Esophagus (tissue), 2 donors: ENCODE data around the gene WIPF2. TPM values are rescaled to one million over a fixed set of nuclear protein-coding genes. Genes with fewer than 3 reads are reported as not detected.
A peak's percentile ranks its signal among the peaks of the same experiment; 100 is the strongest.
"Not testable (repeated sequence)": the region's sequence is repeated elsewhere in the genome, so short reads cannot be mapped to it uniquely, and the experiment has no call there.

Source experiments
- H3K27ac ChIP-seq, 2 donors: one replicate each; pipeline ENCODE4 v1.5.1; 2013; ENCODE audit warnings: low read depth in 2 of 2, mild to moderate bottlenecking in 2 of 2, inconsistent platforms in 1 of 2, low read length in 1 of 2, moderate library complexity in 1 of 2
- H3K27me3 ChIP-seq, 2 donors: one replicate each; pipeline ENCODE4 v1.6.1; 2013; ENCODE audit warnings: low read length in 2 of 2, control low read depth in 1 of 2, mild to moderate bottlenecking in 1 of 2; ENCODE audit not compliant: insufficient read depth in 2 of 2, control insufficient read depth in 1 of 2
- H3K36me3 ChIP-seq, 2 donors: one replicate each; pipeline ENCODE4 v1.6.1; 2013; ENCODE audit warnings: low read length in 1 of 2; ENCODE audit not compliant: control insufficient read depth in 2 of 2, insufficient read depth in 2 of 2
- H3K4me1 ChIP-seq, 2 donors: one replicate each; pipeline ENCODE4 v1.6.1; 2013; ENCODE audit warnings: low read length in 1 of 2; ENCODE audit not compliant: control insufficient read depth in 2 of 2, insufficient read depth in 2 of 2
- H3K4me3 ChIP-seq, 2 donors: one replicate each; pipeline ENCODE4 v1.5.1; 2013; ENCODE audit warnings: low read length in 2 of 2, mild to moderate bottlenecking in 2 of 2, low read depth in 1 of 2, moderate library complexity in 1 of 2
- H3K9me3 ChIP-seq, 2 donors: one replicate each; pipeline ENCODE4 v1.6.1; 2013; ENCODE audit warnings: mild to moderate bottlenecking in 2 of 2, low read depth in 1 of 2, low read length in 1 of 2, moderate library complexity in 1 of 2; ENCODE audit not compliant: control insufficient read depth in 2 of 2, insufficient read depth in 1 of 2
- WGBS, 2 donors: extraction: QIAGEN DNeasy Blood & Tissue Kit; methylation state at CpG; one replicate each; pipeline ENCODE4 v1.1.7; 2013; 5-methylcytosine and 5-hydroxymethylcytosine counted together
- polyA plus RNA-seq, 2 donors: library from polyadenylated mRNA; stranded (reverse); fragments of 200-250 nt; gene quantifications; one replicate each; pipeline ENCODE4 v1.2.3, GENCODE V29; 2013
- donor health status: healthy with polysubstance abuse.
- donor health status: Bipolar disorder and iron deficiency.

The WIPF2 gene
- polyA plus RNA-seq, 2 donors, result 9.1 to 15.3 TPM

- no peaks in the 10 kb centered on the region for H3K9me3 ChIP-seq
- WGBS, 2 donors, result 69 to 85% methylated on average over 2 of the region's 2 CpGs
- no peaks in the 10 kb centered on the region for H3K27me3 ChIP-seq
- H3K4me3 ChIP-seq, result no peak overlapping the region
- H3K27ac ChIP-seq, result no peak overlapping the region
- no peaks in the 10 kb centered on the region for H3K36me3 ChIP-seq
- H3K4me1 ChIP-seq, result no peaks in the 10 kb centered on the region
These were observed 9.6 kb upstream of the WIPF2 start for GRCh38 chr17:40209404-40210093.

- H3K4me1 ChIP-seq, H3K27ac ChIP-seq, H3K9me3 ChIP-seq, H3K4me3 ChIP-seq, H3K36me3 ChIP-seq, H3K27me3 ChIP-seq: not testable (repeated sequence)
- 76 to 78% methylated on average over 6 of the region's 6 CpGs for WGBS, 2 donors
These were observed 5.2 kb upstream of the WIPF2 start for GRCh38 chr17:40213914-40214313.

GRCh38 chr17:40218006-40218739 is 931 bp upstream of the WIPF2 start:
- Histone ChIP-seq H3K4me1 (peaks cover 0 to 4% of the 10 kb centered on the region in 2 donors), H3K27me3 (no peaks in the 10 kb centered on the region), H3K36me3 (no peaks in the 10 kb centered on the region), H3K27ac (peak overlapping the region in 1 of 2 donors; percentile 84), H3K4me3 (peak overlapping the region; percentile 16 to 94), H3K9me3 (no peaks in the 10 kb centered on the region)
- 75 to 78% methylated on average over 7 of the region's 7 CpGs for WGBS, 2 donors

- Histone ChIP-seq H3K27me3 (no peaks in the 10 kb centered on the region), H3K36me3 (no peaks in the 10 kb centered on the region), H3K4me3 (peak overlapping the region; percentile 74 to 94), H3K9me3 (no peaks in the 10 kb centered on the region), H3K27ac (peak overlapping the region; percentile 95 to 98), H3K4me1 (peaks cover 0 to 4% of the 10 kb centered on the region in 2 donors)
- 2% methylated on average over 24 of the region's 24 CpGs for WGBS, 2 donors
These were observed 662 bp downstream of the WIPF2 start for GRCh38 chr17:40219594-40220338.

- Histone ChIP-seq H3K4me3 (no peak overlapping the region), H3K4me1 (peaks cover 0 to 5% of the 10 kb centered on the region in 2 donors), H3K27me3 (no peaks in the 10 kb centered on the region), H3K36me3 (no peaks in the 10 kb centered on the region), H3K27ac (peak overlapping the region; percentile 75 to 86), H3K9me3 (no peaks in the 10 kb centered on the region)
- WGBS, 2 donors, result 39 to 45% methylated on average over 5 of the region's 5 CpGs
These were observed 5.8 kb downstream of the WIPF2 start for GRCh38 chr17:40224718-40225550.

GRCh38 chr17:40229146-40229545 is 10.0 kb downstream of the WIPF2 start:
- not testable (repeated sequence) for H3K27ac ChIP-seq, H3K27me3 ChIP-seq, H3K36me3 ChIP-seq, H3K4me3 ChIP-seq, H3K4me1 ChIP-seq, H3K9me3 ChIP-seq
- 95% methylated on average over 14 of the region's 14 CpGs for WGBS, 2 donors

- H3K4me1 ChIP-seq, result no peaks in the 10 kb centered on the region
- H3K27ac ChIP-seq, result no peak overlapping the region
- H3K36me3 ChIP-seq, result peaks cover 0 to 6% of the 10 kb centered on the region in 2 donors
- WGBS, 2 donors, result 80 to 82% methylated on average over 3 of the region's 3 CpGs
- no peaks in the 10 kb centered on the region for H3K9me3 ChIP-seq
- H3K4me3 ChIP-seq, result no peak overlapping the region
- no peaks in the 10 kb centered on the region for H3K27me3 ChIP-seq
These were observed 11.6 kb downstream of the WIPF2 start for GRCh38 chr17:40230670-40231069.

- not testable (repeated sequence) for H3K27ac ChIP-seq, H3K4me3 ChIP-seq, H3K4me1 ChIP-seq, H3K9me3 ChIP-seq, H3K36me3 ChIP-seq, H3K27me3 ChIP-seq
- 97 to 98% methylated on average over 4 of the region's 4 CpGs for WGBS, 2 donors
These were observed 12.8 kb downstream of the WIPF2 start for GRCh38 chr17:40231928-40232327.

- WGBS, 2 donors, result 72 to 75% methylated on average over 4 of the region's 4 CpGs
- Histone ChIP-seq H3K4me1 (no peaks in the 10 kb centered on the region), H3K27me3 (no peaks in the 10 kb centered on the region), H3K9me3 (no peaks in the 10 kb centered on the region), H3K27ac (no peak overlapping the region), H3K4me3 (no peak overlapping the region), H3K36me3 (no peaks in the 10 kb centered on the region)
These were observed 22.2 kb downstream of the WIPF2 start for GRCh38 chr17:40241252-40241834.
